TTC549 (cell line): ENCODE measurements around the gene DAPP1.
A peak's percentile ranks its signal among the peaks of the same experiment; 100 is the strongest.

Source experiments
- FAIRE-seq: peaks from 2 replicates; lab custom pipeline; 2012; peaks lifted over from hg19 to GRCh38; lab: Jason Lieb, UNC

DAPP1 gene

GRCh38 chr4:99855678-99856077 is 39.1 kb downstream of the DAPP1 start:
- FAIRE-seq: no peak

- FAIRE-seq: no peak
Observed at GRCh38 chr4:99856166-99856565, 39.5 kb downstream of the DAPP1 start.

- FAIRE-seq: no peak
Observed at GRCh38 chr4:99857307-99857706, 40.7 kb downstream of the DAPP1 start.

- no peak for FAIRE-seq
Observed at GRCh38 chr4:99859618-99860017, 43.0 kb downstream of the DAPP1 start.

- no peak for FAIRE-seq
Observed at GRCh38 chr4:99860521-99860920, 43.9 kb downstream of the DAPP1 start.

GRCh38 chr4:99861120-99861905 is 44.7 kb downstream of the DAPP1 start:
- FAIRE-seq: no peak

GRCh38 chr4:99863804-99864203 is 47.2 kb downstream of the DAPP1 start:
- FAIRE-seq: no peak

- no peak for FAIRE-seq
Observed at GRCh38 chr4:99868126-99868596, 51.5 kb downstream of the DAPP1 start.

- FAIRE-seq: no peak
Observed at GRCh38 chr4:99872570-99872969, 55.9 kb downstream of the DAPP1 start.

GRCh38 chr4:99875071-99875470 is 58.4 kb downstream of the DAPP1 start:
- FAIRE-seq: no peak

- no peak for FAIRE-seq
Observed at GRCh38 chr4:99876946-99877345, 60.3 kb downstream of the DAPP1 start.

- no peak for FAIRE-seq
Observed at GRCh38 chr4:99878604-99879003, 62.0 kb downstream of the DAPP1 start.

- no peak for FAIRE-seq
Observed at GRCh38 chr4:99879458-99879857, 62.8 kb downstream of the DAPP1 start.

GRCh38 chr4:99885063-99885664 is 68.5 kb downstream of the DAPP1 start:
- FAIRE-seq: peak; percentile 79

- no peak for FAIRE-seq
Observed at GRCh38 chr4:99885687-99886086, 69.1 kb downstream of the DAPP1 start.

- no peak for FAIRE-seq
Observed at GRCh38 chr4:99886146-99886545, 69.5 kb downstream of the DAPP1 start.

- no peak for FAIRE-seq
Observed at GRCh38 chr4:99887837-99888236, 71.2 kb downstream of the DAPP1 start.

GRCh38 chr4:99891351-99891750 is 74.7 kb downstream of the DAPP1 start:
- FAIRE-seq: no peak

GRCh38 chr4:99893029-99893428 is 76.4 kb downstream of the DAPP1 start:
- no peak for FAIRE-seq

- no peak for FAIRE-seq
Observed at GRCh38 chr4:99893839-99894160, 77.2 kb downstream of the DAPP1 start.

- FAIRE-seq: no peak
Observed at GRCh38 chr4:99894161-99894997, 77.8 kb downstream of the DAPP1 start, which contains the start of gene LAMTOR3. TSS of gene LAMTOR3 (minus strand) at chr4:99894427. CDS start at chr4:99893963, 464 bp downstream.

- FAIRE-seq: no peak
Observed at GRCh38 chr4:99894998-99895397, 78.4 kb downstream of the DAPP1 start.

- FAIRE-seq: no peak
Observed at GRCh38 chr4:99915449-99915848, 98.8 kb downstream of the DAPP1 start.
